ENCODE measurements around the gene SAFB.

DNA sequence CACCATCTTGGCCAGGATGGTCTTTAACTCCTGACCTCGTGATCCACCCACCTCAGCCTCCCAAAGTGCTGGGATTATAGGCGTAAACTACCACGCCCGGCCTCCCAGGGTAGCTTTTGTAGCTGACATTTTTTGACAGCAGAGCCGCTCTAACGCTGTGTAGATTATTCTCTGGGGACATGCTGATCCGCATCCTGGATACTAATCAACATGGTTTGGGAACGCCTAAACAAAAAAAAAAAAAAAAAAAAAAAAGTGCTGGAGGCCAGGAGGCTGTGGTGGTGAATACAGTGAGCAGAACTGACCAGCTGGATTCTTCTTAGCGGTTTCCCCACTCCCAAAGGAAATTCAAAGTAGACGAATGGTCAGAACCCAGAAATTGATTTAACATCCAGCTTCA, 91.9 kb downstream of the SAFB start:
- TF ChIP-seq POLR2AphosphoS5 (IDR thresholded peaks at IDR 0.05): no peak
- no peak for TF ChIP-seq RAD21 (conservative IDR thresholded peaks at IDR 0.05)
- TF ChIP-seq CTCF (IDR thresholded peaks at IDR 0.05; ENCODE audit: poor library complexity, severe bottlenecking): no peak
- TF ChIP-seq EP300 (conservative IDR thresholded peaks at IDR 0.05; ENCODE audit: poor library complexity, severe bottlenecking): no peak
